Measurements from ENCODE around the gene TEX2. TPM values are rescaled to one million over a fixed set of nuclear protein-coding genes. Genes with fewer than 3 reads are reported as not detected.

Gene TEX2
- total RNA-seq, 3 donors from 2014 or later: 27.5 to 38.5 (median 30.2) TPM

DNA sequence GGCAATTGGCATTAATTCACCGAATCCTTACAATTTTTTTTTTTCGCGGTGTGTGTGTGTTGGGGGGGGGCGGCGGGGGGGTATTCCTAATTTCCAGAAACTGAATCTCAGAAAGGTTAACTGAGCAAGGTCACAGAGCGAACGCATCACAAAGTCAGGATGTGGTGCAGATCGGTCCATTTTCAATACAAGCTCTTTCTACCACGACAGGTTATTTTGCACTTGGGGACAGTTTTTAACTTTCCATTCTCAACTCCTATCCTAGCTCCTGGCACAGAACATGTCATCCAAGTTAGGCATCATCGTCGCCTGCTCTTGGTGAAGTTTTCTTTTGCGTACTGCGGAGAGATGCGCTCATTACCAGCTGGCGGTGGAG, 117.7 kb downstream of the TEX2 start:
- intact Hi-C loops (cut with DNase I, micrococcal nuclease): loop anchor here in 1 of 2 donors (5.0 kb wide), 1 partner anchor 117 kb away; the partner anchor contains the start of gene TEX2
- H3K4me1 ChIP-seq (ENCODE audit: low read depth): no peaks in the 10 kb centered on the region
- H3K4me3 ChIP-seq: no peak overlapping the region
- TF ChIP-seq, protein P1, sequence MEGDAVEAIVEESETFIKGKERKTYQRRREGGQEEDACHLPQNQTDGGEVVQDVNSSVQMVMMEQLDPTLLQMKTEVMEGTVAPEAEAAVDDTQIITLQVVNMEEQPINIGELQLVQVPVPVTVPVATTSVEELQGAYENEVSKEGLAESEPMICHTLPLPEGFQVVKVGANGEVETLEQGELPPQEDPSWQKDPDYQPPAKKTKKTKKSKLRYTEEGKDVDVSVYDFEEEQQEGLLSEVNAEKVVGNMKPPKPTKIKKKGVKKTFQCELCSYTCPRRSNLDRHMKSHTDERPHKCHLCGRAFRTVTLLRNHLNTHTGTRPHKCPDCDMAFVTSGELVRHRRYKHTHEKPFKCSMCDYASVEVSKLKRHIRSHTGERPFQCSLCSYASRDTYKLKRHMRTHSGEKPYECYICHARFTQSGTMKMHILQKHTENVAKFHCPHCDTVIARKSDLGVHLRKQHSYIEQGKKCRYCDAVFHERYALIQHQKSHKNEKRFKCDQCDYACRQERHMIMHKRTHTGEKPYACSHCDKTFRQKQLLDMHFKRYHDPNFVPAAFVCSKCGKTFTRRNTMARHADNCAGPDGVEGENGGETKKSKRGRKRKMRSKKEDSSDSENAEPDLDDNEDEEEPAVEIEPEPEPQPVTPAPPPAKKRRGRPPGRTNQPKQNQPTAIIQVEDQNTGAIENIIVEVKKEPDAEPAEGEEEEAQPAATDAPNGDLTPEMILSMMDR (IDR thresholded peaks at IDR 0.05): no peak
- DNase-seq: no peak
- ATAC-seq: peak; percentile 15
- H3K36me3 ChIP-seq (ENCODE audit: low read depth): no peaks in the 10 kb centered on the region
- no peaks in the 10 kb centered on the region for H3K9me3 ChIP-seq

DNA sequence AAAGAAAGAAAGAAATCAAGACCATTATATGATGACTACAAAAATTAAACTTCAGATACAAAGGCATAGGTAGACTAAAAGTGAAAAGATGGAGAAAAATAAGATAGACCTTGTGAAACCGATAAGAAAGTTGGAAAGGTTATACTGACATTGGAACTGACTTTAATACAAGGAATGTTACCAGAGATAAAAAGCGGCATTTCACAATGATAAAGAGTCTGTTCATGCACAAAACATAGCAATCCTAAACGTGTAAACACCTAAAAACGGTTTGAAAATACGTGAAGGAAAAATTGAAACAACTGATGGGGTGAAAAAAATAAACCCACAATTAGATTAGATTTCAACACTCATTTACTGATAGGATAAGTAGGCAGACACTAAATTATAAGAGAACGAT, 123.5 kb downstream of the TEX2 start:
- intact Hi-C loops (cut with DNase I, micrococcal nuclease): loop anchor here (10.0 kb wide), 2 partner anchors 75 to 225 kb away; partner anchors contain the start of genes CSHL1 (in 1 of the 2) and GH1 (in 1 of the 2)
- TF ChIP-seq, protein P1 (IDR thresholded peaks at IDR 0.05): no peak
- Histone ChIP-seq H3K9me3 (no peaks in the 10 kb centered on the region), H3K4me3 (no peak overlapping the region), H3K36me3 (ENCODE audit: low read depth) (no peaks in the 10 kb centered on the region), H3K4me1 (ENCODE audit: low read depth) (no peaks in the 10 kb centered on the region)
- DNase-seq (no peak), ATAC-seq (no peak)

DNA sequence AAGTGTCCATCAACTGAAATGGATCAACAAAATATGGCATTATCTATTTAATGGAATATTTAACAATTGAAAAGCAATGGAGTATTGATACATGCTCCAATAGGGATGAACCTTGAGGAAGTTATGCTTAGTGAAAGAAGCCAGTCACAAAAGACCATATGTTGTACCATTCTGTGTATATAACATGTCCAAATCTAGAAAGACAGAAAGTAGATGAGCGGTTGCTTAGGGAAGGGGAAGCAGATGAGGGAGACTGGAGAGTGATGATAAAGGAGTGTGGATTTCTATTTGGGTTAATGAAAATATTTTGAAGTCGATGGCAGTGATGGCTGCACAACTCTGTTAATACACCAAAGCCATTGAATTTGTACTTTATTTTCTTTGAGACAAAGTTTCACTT, 124.6 kb downstream of the TEX2 start:
- intact Hi-C loops (cut with DNase I, micrococcal nuclease): loop anchor here (10.0 kb wide), 2 partner anchors 74 to 224 kb away; partner anchors contain the start of genes CSHL1 (in 1 of the 2) and GH1 (in 1 of the 2)
- no peak for DNase-seq
- TF ChIP-seq, protein P1 (IDR thresholded peaks at IDR 0.05): no peak
- no peak for ATAC-seq
- Histone ChIP-seq H3K4me3 (no peak overlapping the region), H3K4me1 (ENCODE audit: low read depth) (peaks cover 3% of the 10 kb centered on the region), H3K36me3 (ENCODE audit: low read depth) (no peaks in the 10 kb centered on the region), H3K9me3 (no peaks in the 10 kb centered on the region)

DNA sequence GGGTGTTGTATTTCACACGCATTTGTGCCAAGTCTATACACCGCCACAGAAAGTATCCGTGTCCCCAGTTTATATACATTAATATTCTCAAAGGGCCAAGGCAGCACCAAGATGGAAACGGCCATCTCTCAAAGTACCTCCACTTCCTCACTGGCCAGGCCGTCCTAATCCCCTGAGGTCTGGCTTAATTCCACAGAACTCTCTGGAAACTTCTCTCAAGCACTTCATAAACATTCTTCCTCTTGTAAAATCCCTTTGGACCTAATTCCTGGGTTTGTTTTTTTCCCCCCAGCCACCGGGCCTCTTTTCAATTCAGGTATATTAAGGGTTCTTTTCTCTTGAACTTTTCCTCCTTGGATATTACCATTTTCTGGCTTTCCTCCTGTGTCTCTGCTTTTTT, 128.1 kb downstream of the TEX2 start:
- Histone ChIP-seq H3K36me3 (ENCODE audit: low read depth) (no peaks in the 10 kb centered on the region), H3K4me1 (ENCODE audit: low read depth) (peaks cover 6% of the 10 kb centered on the region), H3K4me3 (no peak overlapping the region), H3K9me3 (no peaks in the 10 kb centered on the region)
- TF ChIP-seq, protein P1 (IDR thresholded peaks at IDR 0.05): no peak
- ATAC-seq (no peak), DNase-seq (no peak)
- intact Hi-C loops (cut with DNase I, micrococcal nuclease): loop anchor here (2.0 to 10.0 kb wide), 4 partner anchors 70 to 220 kb away; partner anchors contain the start of genes CSHL1 (in 1 of the 2) and GH1 (in 1 of the 2)

DNA sequence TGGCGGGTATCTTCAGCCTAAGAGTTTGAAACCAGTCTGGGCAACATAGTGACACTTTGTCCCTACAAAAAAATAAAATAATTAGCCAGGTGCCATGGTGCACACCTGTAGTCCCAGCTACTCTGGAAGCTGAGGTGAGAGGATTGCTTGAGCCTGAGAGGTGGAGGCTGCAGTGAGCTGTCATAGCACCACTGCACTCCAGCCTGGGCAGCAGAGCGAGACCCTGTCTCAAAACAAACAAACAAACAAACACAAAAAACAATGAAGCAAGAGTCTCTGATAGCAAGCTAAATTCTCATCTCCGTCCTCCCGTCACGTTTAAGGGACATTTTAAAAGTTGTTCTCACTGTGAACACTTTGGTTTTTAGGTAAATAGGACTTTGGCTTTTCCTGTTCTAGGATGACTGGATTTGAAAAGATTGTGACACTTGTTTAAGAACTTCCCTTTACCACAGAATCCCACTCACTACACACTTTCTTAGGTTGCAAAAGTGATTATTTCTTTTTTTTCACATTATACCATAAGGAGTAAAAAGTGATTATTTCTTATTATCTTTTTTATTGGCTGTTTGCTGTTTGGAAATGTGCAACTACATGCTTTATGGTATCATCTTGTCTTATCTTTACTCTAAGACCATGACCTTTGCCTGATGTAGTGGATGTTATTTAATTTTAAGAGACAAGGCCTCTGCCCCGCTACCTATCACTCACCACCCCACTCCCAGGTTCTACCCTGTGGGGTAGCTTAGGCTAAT, 128.7 kb downstream of the TEX2 start:
- TF ChIP-seq, protein P1 (IDR thresholded peaks at IDR 0.05): no peak
- no peak for DNase-seq

More for the DNA sequence above, 128.7 kb downstream of the TEX2 start:
- ATAC-seq: no peak
- Histone ChIP-seq H3K36me3 (ENCODE audit: low read depth) (no peaks in the 10 kb centered on the region), H3K4me1 (ENCODE audit: low read depth) (peaks cover 6% of the 10 kb centered on the region), H3K4me3 (no peak overlapping the region), H3K9me3 (no peaks in the 10 kb centered on the region)
- intact Hi-C loops (cut with DNase I, micrococcal nuclease): loop anchor here (2.0 to 10.0 kb wide), 4 partner anchors 70 to 220 kb away; partner anchors contain the start of genes CSHL1 (in 1 of the 2) and GH1 (in 1 of the 2)
